HUES64 (cell line): ENCODE measurements around the gene TRIM2.

Experiments
- H3K27ac ChIP-seq: 2 replicates; pipeline ENCODE4 v1.7.0; 2013; ENCODE audit warnings: low read depth, low read length, inconsistent platforms
- H3K27me3 ChIP-seq: 2 replicates; pipeline ENCODE4 v1.6.1; 2013; ENCODE audit warnings: mild to moderate bottlenecking, low read length; ENCODE audit not compliant: insufficient read depth
- H3K36me3 ChIP-seq: 2 replicates; pipeline ENCODE4 v1.6.1; 2013; ENCODE audit warnings: mild to moderate bottlenecking, low read length; ENCODE audit not compliant: insufficient read depth
- H3K4me1 ChIP-seq: 2 replicates; pipeline ENCODE4 v1.6.1; 2013; ENCODE audit warnings: mild to moderate bottlenecking, low read length, moderate library complexity; ENCODE audit not compliant: insufficient read depth
- H3K4me3 ChIP-seq: 2 replicates; pipeline ENCODE4 v1.5.1; 2013; ENCODE audit warnings: mild to moderate bottlenecking, low read length, moderate library complexity
- H3K9ac ChIP-seq: 2 replicates; pipeline ENCODE4 v1.6.1; 2013; ENCODE audit warnings: mild to moderate bottlenecking, low read depth, low read length
- H3K9me3 ChIP-seq: 2 replicates; pipeline ENCODE4 v1.6.1; 2013; ENCODE audit warnings: low read depth, low read length; ENCODE audit not compliant: insufficient read depth
- WGBS: fragments of 150-250, 120-280 bp; methylation state at CpG from one replicate; pipeline ENCODE4 v1.1.7; 2013; ENCODE audit warnings: missing lambda C conversion rate; 5-methylcytosine and 5-hydroxymethylcytosine counted together

The TRIM2 gene

DNA sequence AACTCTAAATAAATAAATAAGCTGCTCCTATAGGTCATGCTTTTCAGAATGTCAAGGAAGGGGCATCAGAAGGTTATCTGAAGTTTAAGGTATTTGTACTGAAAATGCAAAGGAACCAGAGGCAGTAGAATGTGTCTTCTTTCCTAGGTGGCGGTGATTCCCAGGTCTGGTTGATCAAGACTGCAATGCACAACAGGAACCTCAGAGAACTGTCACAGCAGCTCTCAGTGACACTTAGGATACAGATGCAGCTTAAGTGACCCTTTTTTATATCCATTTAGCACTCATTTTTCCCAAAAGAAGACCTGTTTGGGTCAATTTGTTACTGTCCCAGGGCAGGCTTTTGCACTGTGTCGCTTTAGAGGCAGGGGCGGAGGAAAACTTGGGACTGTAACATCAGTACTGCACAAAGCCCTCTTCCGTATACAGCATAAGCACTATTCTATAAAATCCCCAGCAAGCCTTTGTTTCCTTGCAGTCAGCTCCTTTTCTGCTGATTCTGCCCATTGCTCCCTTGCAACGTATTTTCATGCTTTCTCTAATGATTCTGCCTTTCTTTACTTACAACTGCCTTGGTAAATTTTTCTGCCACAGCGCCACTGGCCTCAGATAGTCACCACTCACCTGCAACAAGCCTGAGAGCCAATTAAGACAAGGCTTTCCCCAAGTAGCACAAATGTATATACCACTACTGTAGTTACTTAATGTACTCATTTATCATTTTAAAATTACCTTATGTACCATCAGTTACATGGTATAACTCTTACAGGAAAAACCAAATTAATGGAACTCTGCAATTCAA, 138.7 kb downstream of the TRIM2 start:
- Histone ChIP-seq H3K4me1 (peaks cover 16% of the 10 kb centered on the region), H3K36me3 (no peaks in the 10 kb centered on the region), H3K27me3 (no peaks in the 10 kb centered on the region), H3K27ac (no peak overlapping the region), H3K9me3 (no peaks in the 10 kb centered on the region), H3K9ac (no peak overlapping the region), H3K4me3 (no peak overlapping the region)
- 90% methylated on average over 6 of the region's 6 CpGs for WGBS

DNA sequence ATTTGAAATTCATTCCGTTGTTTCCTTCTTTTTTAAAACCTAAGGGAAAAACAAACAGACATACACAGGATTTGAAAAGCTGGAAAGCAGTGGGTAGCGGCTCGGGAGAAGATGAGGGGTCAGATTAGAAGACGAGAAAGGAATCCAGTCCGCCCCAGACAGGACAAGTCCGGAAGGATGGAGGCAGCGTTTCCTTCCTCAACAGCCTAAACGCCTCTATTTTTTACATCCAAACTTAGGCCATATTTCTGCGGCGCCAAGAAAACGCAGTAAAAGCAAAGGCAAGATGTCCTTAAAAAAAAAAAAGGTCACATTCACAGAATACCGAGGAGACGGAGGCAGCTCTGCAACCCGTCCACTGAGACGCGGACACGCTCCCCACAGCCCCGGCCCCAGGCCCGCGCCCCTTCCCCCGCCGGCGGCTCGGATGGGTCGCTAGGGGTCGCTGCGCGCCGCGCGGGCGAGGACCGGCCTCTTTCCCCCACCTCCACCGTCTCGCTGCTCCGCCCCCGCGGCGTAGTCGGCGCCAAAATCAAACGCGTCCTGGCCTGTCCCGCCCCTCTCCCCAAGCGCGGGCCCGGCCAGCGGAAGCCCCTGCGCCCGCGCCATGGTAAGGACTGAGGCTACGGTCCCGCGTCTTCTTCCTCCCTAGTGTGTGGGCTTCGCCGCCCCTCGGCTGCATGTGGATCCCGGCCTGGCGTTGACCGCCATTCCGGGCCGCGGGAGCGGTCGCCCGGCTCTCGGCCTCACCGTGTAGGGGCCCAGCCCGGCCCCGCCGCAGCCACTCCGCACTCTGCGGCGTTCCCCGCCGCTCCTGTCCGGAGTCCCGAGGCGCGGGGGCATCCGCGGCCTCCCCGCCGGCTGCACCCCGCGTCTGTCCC, 140.1 kb downstream of the TRIM2 start, which contains the start of gene MND1:
Gene MND1, plus strand, starts transcription at position 558 of the 881 bp plus-strand sequence. Its CDS starts 50 bp downstream, at position 608.
- H3K27ac ChIP-seq = peak within 1 kb of the TSS; percentile 95
- 2% methylated on average over 86 of the region's 86 CpGs for WGBS

GRCh38 chr4:153345012-153345981, 141.1 kb downstream of the TRIM2 start:
- Histone ChIP-seq H3K27me3 (no peaks in the 10 kb centered on the region), H3K4me1 (peaks cover 16% of the 10 kb centered on the region), H3K9ac (peak overlapping the region; percentile 94), H3K9me3 (no peaks in the 10 kb centered on the region), H3K36me3 (peaks cover 6% of the 10 kb centered on the region; the same call in 1 of the 2 replicates), H3K4me3 (peak overlapping the region; percentile 67), H3K27ac (peak overlapping the region; percentile 95)
- WGBS = 3% methylated on average over 44 of the region's 44 CpGs

More for the DNA sequence above, 140.1 kb downstream of the TRIM2 start, which contains the start of gene MND1:
- Histone ChIP-seq H3K9ac (peak within 1 kb of the TSS; percentile 94), H3K36me3 (no peaks in the 10 kb centered on the region), H3K9me3 (no peaks in the 10 kb centered on the region), H3K4me3 (peak within 1 kb of the TSS; percentile 67), H3K4me1 (peaks cover 16% of the 10 kb centered on the region), H3K27me3 (no peaks in the 10 kb centered on the region)

DNA sequence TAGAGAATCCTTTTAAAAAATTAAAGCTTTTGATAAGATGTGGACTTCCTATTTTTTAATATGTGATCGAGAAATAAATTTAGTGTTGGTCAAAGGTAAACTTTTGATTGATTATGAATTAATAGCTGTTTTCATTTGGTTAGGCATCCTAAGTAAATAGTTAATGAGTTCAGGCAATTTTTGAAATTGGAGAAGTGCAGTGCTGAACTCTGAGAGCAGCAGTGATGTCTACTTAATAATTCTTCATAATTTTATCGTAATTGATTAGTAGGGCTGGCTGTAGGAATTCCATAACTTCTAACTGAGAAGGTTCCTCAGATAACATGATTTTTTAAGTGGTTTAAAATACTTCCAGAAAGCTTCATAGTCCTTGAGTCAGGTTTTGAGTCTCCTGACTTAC, 141.8 kb downstream of the TRIM2 start:
- Histone ChIP-seq H3K27me3 (no peaks in the 10 kb centered on the region), H3K4me1 (peaks cover 16% of the 10 kb centered on the region), H3K9ac (peak overlapping the region; percentile 94), H3K36me3 (peaks cover 13% of the 10 kb centered on the region), H3K4me3 (peak overlapping the region; percentile 67), H3K9me3 (no peaks in the 10 kb centered on the region), H3K27ac (no peak overlapping the region)
- WGBS = 73% methylated on average over 2 of the region's 2 CpGs

- Histone ChIP-seq H3K4me3 (peak overlapping the region; percentile 67; the same call in 1 of the 2 replicates), H3K36me3 (peaks cover 18% of the 10 kb centered on the region), H3K27ac (no peak overlapping the region), H3K4me1 (peaks cover 16% of the 10 kb centered on the region), H3K9me3 (no peaks in the 10 kb centered on the region), H3K27me3 (no peaks in the 10 kb centered on the region), H3K9ac (no peak overlapping the region)
- 50% methylated on average over 5 of the region's 5 CpGs for whole genome bisulfite sequencing
Observed at GRCh38 chr4:153346563-153346962, 142.3 kb downstream of the TRIM2 start.

DNA sequence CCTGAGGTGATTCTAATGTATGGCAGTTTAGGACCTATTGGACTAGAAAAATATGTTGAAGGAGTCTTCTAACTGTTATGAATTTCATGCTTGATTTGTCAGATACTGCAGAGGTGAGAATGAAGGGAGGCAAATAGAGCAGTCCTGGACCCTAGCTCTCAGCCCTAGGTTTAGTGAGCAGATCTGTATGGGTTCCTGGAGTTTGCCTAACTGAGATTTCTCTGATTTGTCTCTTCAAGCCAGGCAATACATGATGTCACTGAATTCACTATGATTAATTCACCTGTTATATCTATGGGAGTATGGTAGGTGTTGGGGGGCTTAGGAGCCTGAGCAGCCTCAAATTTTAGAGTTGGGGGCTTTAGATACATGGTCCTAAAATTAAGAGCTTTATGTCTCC, 142.9 kb downstream of the TRIM2 start:
- Histone ChIP-seq H3K4me1 (peaks cover 16% of the 10 kb centered on the region), H3K9me3 (no peaks in the 10 kb centered on the region), H3K36me3 (peaks cover 24% of the 10 kb centered on the region), H3K27me3 (no peaks in the 10 kb centered on the region), H3K27ac (no peak overlapping the region), H3K4me3 (no peak overlapping the region), H3K9ac (no peak overlapping the region)

DNA sequence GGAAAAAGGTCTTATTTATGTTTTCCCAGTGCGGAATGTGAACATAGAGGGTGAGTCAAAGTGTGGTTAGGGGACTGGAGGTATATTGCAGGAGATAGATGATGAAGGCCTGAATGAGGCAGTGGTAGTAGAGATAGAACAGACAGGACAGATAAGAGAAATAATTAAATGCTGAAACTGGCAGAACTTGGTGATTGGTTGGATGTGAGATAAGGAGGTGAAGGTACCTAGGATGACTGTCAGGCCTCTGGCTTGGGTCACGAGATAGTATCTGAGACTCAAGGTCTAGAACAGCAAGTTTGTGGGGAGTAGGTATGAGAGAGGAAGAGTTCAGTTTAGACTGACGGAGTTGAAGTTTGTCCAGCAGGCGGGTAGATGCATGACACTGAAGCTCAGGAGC, 143.8 kb downstream of the TRIM2 start:
- no peaks in the 10 kb centered on the region for H3K27me3 ChIP-seq
- H3K4me3 ChIP-seq = no peak overlapping the region
- no peak overlapping the region for H3K27ac ChIP-seq
- H3K4me1 ChIP-seq = peaks cover 16% of the 10 kb centered on the region
- no peak overlapping the region for H3K9ac ChIP-seq
- WGBS = 89% methylated on average over 4 of the region's 4 CpGs
- no peaks in the 10 kb centered on the region for H3K9me3 ChIP-seq
- peaks cover 25% of the 10 kb centered on the region for H3K36me3 ChIP-seq

GRCh38 chr4:153349206-153349805, 145.1 kb downstream of the TRIM2 start:
- Histone ChIP-seq H3K4me3 (no peak overlapping the region), H3K9ac (no peak overlapping the region), H3K9me3 (no peaks in the 10 kb centered on the region), H3K36me3 (peaks cover 30% of the 10 kb centered on the region), H3K27ac (no peak overlapping the region), H3K4me1 (peaks cover 16% of the 10 kb centered on the region), H3K27me3 (no peaks in the 10 kb centered on the region)
- WGBS = 95% methylated on average over 1 of the region's 1 CpG

- Histone ChIP-seq H3K9ac (no peak overlapping the region), H3K9me3 (no peaks in the 10 kb centered on the region), H3K4me3 (no peak overlapping the region), H3K36me3 (peaks cover 50% of the 10 kb centered on the region), H3K27ac (no peak overlapping the region), H3K27me3 (no peaks in the 10 kb centered on the region), H3K4me1 (no peaks in the 10 kb centered on the region)
- WGBS = 90% methylated on average over 3 of the region's 3 CpGs
Observed at GRCh38 chr4:153362184-153362583, 157.9 kb downstream of the TRIM2 start.

- no peaks in the 10 kb centered on the region for H3K27me3 ChIP-seq
- peaks cover 47% of the 10 kb centered on the region for H3K36me3 ChIP-seq
- 96% methylated on average over 4 of the region's 4 CpGs for WGBS
- no peak overlapping the region for H3K9ac ChIP-seq
- H3K9me3 ChIP-seq = no peaks in the 10 kb centered on the region
- H3K4me1 ChIP-seq = no peaks in the 10 kb centered on the region
- no peak overlapping the region for H3K27ac ChIP-seq
- H3K4me3 ChIP-seq = no peak overlapping the region
Observed at GRCh38 chr4:153364061-153364460, 159.8 kb downstream of the TRIM2 start.
